ENCODE measurements around the gene CCDC93.

Gene CCDC93

DNA sequence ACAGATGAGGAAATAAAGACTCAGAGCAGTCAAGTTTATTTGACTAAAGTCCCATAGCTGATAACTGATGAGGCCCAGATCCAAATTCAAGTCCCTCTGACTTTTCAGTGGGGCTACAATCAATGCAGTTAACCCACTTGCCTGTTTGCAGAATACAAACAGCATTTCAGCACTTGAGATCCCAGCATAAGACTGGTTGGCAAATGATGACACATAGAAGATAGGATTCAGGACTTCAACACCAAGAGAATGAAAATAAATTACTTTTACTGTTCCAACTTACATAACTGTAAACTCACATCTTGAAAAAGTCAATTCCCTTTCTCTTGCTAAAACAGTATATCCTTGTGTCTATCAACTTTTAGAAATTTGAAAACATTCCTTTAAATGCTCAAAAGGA lies 61.2 kb downstream of the CCDC93 start:
- H3K4me3 ChIP-seq (ENCODE audit: low read depth, low read length): no peak overlapping the region
- no peaks in the 10 kb centered on the region for H3K27me3 ChIP-seq (ENCODE audit: control insufficient read depth, insufficient read depth, low read length)
- no peak overlapping the region for H3K27ac ChIP-seq (ENCODE audit: low read depth, low read length)
- no peaks in the 10 kb centered on the region for H3K4me1 ChIP-seq (ENCODE audit: control insufficient read depth, insufficient read depth, low read length)
- H3K36me3 ChIP-seq (ENCODE audit: control insufficient read depth, insufficient read depth, low read length): peaks cover 78% of the 10 kb centered on the region
- H3K9ac ChIP-seq (ENCODE audit: low read depth, low read length): no peak overlapping the region
- H3K9me3 ChIP-seq (ENCODE audit: control insufficient read depth, insufficient read depth, low read length): no peaks in the 10 kb centered on the region

DNA sequence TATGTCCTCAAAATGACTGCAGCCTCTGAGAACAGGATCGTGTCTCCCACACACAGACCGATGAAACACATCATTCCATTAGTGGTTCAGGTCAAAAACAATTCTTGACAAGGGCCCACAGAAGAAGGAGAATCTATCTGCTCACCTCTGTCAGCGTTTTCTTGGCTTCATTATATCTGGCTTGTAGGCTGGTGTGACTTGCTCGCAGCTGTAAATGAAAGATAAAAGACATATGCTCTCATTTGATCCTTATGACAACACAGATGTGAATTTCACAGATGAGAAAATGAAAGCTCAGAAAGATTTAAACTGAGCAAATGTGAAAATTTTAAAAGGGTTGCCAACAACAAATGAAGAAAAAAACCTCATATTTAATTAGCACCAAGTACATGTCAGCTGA lies 61.6 kb downstream of the CCDC93 start:
- Histone ChIP-seq H3K4me1 (ENCODE audit: control insufficient read depth, insufficient read depth, low read length) (no peaks in the 10 kb centered on the region), H3K27ac (ENCODE audit: low read depth, low read length) (no peak overlapping the region), H3K4me3 (ENCODE audit: low read depth, low read length) (no peak overlapping the region), H3K9ac (ENCODE audit: low read depth, low read length) (no peak overlapping the region), H3K9me3 (ENCODE audit: control insufficient read depth, insufficient read depth, low read length) (no peaks in the 10 kb centered on the region), H3K27me3 (ENCODE audit: control insufficient read depth, insufficient read depth, low read length) (no peaks in the 10 kb centered on the region), H3K36me3 (ENCODE audit: control insufficient read depth, insufficient read depth, low read length) (peaks cover 76% of the 10 kb centered on the region)

DNA sequence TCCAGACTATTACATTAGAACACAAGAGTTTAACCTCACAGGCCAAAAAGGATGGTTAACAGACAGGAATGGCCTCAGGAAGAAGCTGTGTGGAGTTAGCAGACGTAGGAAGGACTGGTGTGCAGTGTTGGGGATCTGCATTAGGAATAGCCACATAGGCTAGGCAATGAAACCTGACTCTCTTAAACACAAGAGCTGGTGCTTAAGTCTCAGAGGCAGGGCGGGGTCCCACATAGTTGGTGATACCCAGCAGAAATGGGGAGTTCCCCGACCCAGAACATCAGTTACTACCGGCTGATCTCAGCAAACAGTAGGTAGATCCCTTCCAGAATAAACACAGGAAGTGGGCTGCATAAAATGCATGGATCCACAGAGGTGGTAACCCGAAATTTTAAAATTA lies 64.1 kb downstream of the CCDC93 start:
- H3K27ac ChIP-seq (ENCODE audit: low read depth, low read length): no peak overlapping the region
- H3K27me3 ChIP-seq (ENCODE audit: control insufficient read depth, insufficient read depth, low read length): no peaks in the 10 kb centered on the region
- H3K9me3 ChIP-seq (ENCODE audit: control insufficient read depth, insufficient read depth, low read length): no peaks in the 10 kb centered on the region
- H3K36me3 ChIP-seq (ENCODE audit: control insufficient read depth, insufficient read depth, low read length): peaks cover 85% of the 10 kb centered on the region
- H3K4me1 ChIP-seq (ENCODE audit: control insufficient read depth, insufficient read depth, low read length): no peaks in the 10 kb centered on the region
- H3K9ac ChIP-seq (ENCODE audit: low read depth, low read length): no peak overlapping the region
- H3K4me3 ChIP-seq (ENCODE audit: low read depth, low read length): no peak overlapping the region

- H3K9ac ChIP-seq (ENCODE audit: low read depth, low read length): no peak overlapping the region
- H3K9me3 ChIP-seq (ENCODE audit: control insufficient read depth, insufficient read depth, low read length): no peaks in the 10 kb centered on the region
- H3K4me1 ChIP-seq (ENCODE audit: control insufficient read depth, insufficient read depth, low read length): no peaks in the 10 kb centered on the region
- H3K27me3 ChIP-seq (ENCODE audit: control insufficient read depth, insufficient read depth, low read length): no peaks in the 10 kb centered on the region
- H3K4me3 ChIP-seq (ENCODE audit: low read depth, low read length): no peak overlapping the region
- H3K27ac ChIP-seq (ENCODE audit: low read depth, low read length): no peak overlapping the region
- peaks cover 87% of the 10 kb centered on the region for H3K36me3 ChIP-seq (ENCODE audit: control insufficient read depth, insufficient read depth, low read length)
These were observed 65.3 kb downstream of the CCDC93 start for GRCh38 chr2:117948615-117949014.

DNA sequence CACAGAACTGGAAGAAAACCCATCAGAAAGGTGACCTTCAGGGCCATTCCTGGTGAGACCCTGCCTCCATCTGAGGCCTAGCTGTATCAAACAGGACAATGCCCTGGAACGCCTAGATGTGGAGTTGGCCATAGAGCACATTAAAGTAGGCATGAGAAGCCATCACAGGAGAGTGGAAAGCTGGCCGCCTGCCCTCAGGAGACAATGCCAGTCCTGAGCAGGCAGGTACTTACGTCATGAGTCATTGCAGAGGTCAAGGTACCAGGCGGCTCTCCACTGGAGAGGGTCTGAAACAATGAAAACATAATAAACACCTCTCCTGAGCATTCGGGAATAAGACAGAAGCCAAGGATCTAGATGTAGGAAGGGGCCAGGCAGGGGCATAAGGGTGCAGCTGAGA lies 68.6 kb downstream of the CCDC93 start:
- no peaks in the 10 kb centered on the region for H3K9me3 ChIP-seq (ENCODE audit: control insufficient read depth, insufficient read depth, low read length)
- H3K4me1 ChIP-seq (ENCODE audit: control insufficient read depth, insufficient read depth, low read length): no peaks in the 10 kb centered on the region
- no peak overlapping the region for H3K4me3 ChIP-seq (ENCODE audit: low read depth, low read length)
- no peak overlapping the region for H3K27ac ChIP-seq (ENCODE audit: low read depth, low read length)
- H3K9ac ChIP-seq (ENCODE audit: low read depth, low read length): no peak overlapping the region
- no peaks in the 10 kb centered on the region for H3K27me3 ChIP-seq (ENCODE audit: control insufficient read depth, insufficient read depth, low read length)
- H3K36me3 ChIP-seq (ENCODE audit: control insufficient read depth, insufficient read depth, low read length): peaks cover 81% of the 10 kb centered on the region

DNA sequence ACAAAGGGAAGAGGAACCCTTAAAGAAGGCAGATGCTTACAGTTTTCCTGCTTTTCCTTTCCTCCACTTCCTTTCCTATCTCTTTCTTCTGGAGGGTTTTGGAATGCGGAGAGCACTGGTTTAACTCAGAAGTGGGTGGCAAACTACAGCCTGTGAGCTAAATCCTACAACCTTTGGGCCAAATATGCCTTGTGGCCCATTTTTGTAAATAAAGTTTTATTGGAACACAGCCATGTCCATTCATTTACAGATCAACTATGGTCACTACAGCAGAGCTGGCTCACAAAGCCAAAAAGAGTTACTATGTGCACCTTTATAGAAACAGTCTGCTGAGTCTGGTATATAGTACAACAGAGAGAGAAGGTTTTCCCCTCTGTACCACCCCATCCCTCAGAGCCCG lies 69.1 kb downstream of the CCDC93 start:
- Histone ChIP-seq H3K9me3 (ENCODE audit: control insufficient read depth, insufficient read depth, low read length) (no peaks in the 10 kb centered on the region), H3K36me3 (ENCODE audit: control insufficient read depth, insufficient read depth, low read length) (peaks cover 82% of the 10 kb centered on the region)

DNA sequence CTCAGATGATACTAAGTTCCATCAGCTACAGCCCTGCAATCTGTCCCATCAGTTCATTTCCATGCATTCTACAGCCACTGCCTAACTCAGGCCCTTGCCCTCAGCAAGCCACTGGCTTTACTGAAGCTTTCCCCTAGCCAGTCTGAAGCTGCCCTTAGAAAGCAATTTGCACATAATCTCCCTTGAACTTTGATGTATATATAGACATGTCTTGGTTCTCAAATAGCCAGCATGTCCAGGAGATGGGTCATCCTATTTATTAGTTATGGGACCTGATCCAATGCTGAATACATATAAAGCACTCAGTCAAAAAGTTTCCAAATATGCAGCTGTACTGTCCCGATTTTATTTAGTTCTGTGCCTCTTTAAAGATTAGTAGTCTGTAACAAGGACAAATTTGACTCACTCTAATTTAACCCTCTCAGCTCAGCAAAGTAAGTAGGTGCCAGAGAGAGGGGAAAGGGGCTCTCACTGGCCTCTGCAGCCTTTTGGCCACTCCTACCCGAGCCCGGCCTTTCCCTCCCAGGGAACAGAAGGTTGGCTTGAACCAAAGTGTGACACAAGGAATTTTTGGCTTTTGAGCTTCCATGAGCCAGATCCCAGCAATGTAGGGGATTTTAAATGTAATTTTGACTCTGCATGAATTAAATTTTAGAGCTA lies 70.7 kb downstream of the CCDC93 start:
- no peak overlapping the region for H3K9ac ChIP-seq (ENCODE audit: low read depth, low read length)
- H3K9me3 ChIP-seq (ENCODE audit: control insufficient read depth, insufficient read depth, low read length): no peaks in the 10 kb centered on the region
- peaks cover 79% of the 10 kb centered on the region for H3K36me3 ChIP-seq (ENCODE audit: control insufficient read depth, insufficient read depth, low read length)
- no peaks in the 10 kb centered on the region for H3K4me1 ChIP-seq (ENCODE audit: control insufficient read depth, insufficient read depth, low read length)
- no peaks in the 10 kb centered on the region for H3K27me3 ChIP-seq (ENCODE audit: control insufficient read depth, insufficient read depth, low read length)
- no peak overlapping the region for H3K27ac ChIP-seq (ENCODE audit: low read depth, low read length)
- no peak overlapping the region for H3K4me3 ChIP-seq (ENCODE audit: low read depth, low read length)

More for the DNA sequence above, 69.1 kb downstream of the CCDC93 start:
- H3K27ac ChIP-seq (ENCODE audit: low read depth, low read length): no peak overlapping the region
- no peak overlapping the region for H3K4me3 ChIP-seq (ENCODE audit: low read depth, low read length)
- H3K4me1 ChIP-seq (ENCODE audit: control insufficient read depth, insufficient read depth, low read length): no peaks in the 10 kb centered on the region
- no peak overlapping the region for H3K9ac ChIP-seq (ENCODE audit: low read depth, low read length)
- H3K27me3 ChIP-seq (ENCODE audit: control insufficient read depth, insufficient read depth, low read length): no peaks in the 10 kb centered on the region

DNA sequence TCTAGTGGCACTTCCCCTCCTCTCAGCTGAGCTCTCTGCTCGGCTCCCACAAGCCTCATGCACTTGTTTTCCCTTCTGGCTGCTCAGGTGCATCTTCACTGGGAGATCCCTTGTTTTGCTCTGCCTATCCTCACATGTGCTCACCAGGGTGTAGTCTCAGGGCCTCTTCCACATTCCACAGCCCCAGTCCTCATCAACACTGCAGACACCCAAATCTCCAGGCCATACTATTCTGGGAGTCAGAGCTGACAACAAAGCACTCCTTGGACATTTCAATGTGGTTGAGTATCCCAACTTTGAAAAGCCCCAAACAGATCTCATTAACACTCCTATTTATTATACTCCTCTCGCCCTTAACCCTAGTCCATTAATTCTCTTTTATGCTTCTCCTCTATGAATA lies 71.3 kb downstream of the CCDC93 start:
- Histone ChIP-seq H3K9ac (ENCODE audit: low read depth, low read length) (no peak overlapping the region), H3K36me3 (ENCODE audit: control insufficient read depth, insufficient read depth, low read length) (peaks cover 81% of the 10 kb centered on the region), H3K27ac (ENCODE audit: low read depth, low read length) (no peak overlapping the region)

DNA sequence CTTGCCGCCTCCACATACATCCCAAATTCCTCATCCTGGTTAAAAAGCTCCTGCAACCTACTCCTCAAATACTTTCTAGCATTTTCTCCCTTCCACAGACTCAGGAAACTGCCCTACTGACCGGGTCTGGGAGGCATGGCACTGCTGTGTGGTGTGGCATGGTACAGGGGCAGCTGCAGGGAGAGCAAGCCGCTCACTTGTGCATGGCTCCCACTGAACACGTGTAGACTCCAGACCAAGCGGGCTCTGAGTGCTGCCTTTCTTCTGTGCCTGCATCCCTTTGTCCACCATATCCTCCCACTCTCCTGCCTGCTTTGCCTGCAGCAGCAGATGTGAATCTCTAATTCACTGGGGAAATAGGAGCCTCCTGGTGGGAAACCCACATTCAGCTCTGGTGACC lies 72.2 kb downstream of the CCDC93 start:
- Histone ChIP-seq H3K9me3 (ENCODE audit: control insufficient read depth, insufficient read depth, low read length) (no peaks in the 10 kb centered on the region), H3K4me3 (ENCODE audit: low read depth, low read length) (no peak overlapping the region), H3K27me3 (ENCODE audit: control insufficient read depth, insufficient read depth, low read length) (no peaks in the 10 kb centered on the region), H3K4me1 (ENCODE audit: control insufficient read depth, insufficient read depth, low read length) (no peaks in the 10 kb centered on the region), H3K9ac (ENCODE audit: low read depth, low read length) (no peak overlapping the region), H3K27ac (ENCODE audit: low read depth, low read length) (no peak overlapping the region), H3K36me3 (ENCODE audit: control insufficient read depth, insufficient read depth, low read length) (peaks cover 76% of the 10 kb centered on the region)

More for the DNA sequence above, 71.3 kb downstream of the CCDC93 start:
- Histone ChIP-seq H3K4me1 (ENCODE audit: control insufficient read depth, insufficient read depth, low read length) (no peaks in the 10 kb centered on the region), H3K9me3 (ENCODE audit: control insufficient read depth, insufficient read depth, low read length) (no peaks in the 10 kb centered on the region), H3K4me3 (ENCODE audit: low read depth, low read length) (no peak overlapping the region), H3K27me3 (ENCODE audit: control insufficient read depth, insufficient read depth, low read length) (no peaks in the 10 kb centered on the region)

DNA sequence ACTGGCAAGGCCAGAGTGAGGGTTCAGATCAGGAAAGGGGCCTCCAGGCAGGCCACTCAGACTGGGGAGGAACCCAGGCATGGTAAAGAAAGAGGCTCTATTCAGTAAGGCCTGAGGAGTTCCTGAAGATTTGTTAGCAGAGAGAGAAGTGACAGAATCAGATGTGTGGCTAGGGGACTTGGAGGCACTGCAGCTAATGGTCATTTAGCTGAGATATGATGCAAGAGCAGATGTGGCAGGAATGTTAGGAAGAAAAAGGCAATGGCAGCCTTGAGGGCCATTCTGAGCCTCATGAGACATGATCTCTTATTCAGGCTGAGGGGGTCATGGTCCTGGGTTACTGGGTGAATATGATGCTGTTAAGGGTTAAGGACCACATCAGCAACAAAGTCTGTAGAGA lies 73.4 kb downstream of the CCDC93 start:
- no peak overlapping the region for H3K27ac ChIP-seq (ENCODE audit: low read depth, low read length)
- H3K4me3 ChIP-seq (ENCODE audit: low read depth, low read length): no peak overlapping the region
- no peaks in the 10 kb centered on the region for H3K4me1 ChIP-seq (ENCODE audit: control insufficient read depth, insufficient read depth, low read length)
- no peaks in the 10 kb centered on the region for H3K9me3 ChIP-seq (ENCODE audit: control insufficient read depth, insufficient read depth, low read length)
- H3K36me3 ChIP-seq (ENCODE audit: control insufficient read depth, insufficient read depth, low read length): peaks cover 76% of the 10 kb centered on the region
- no peaks in the 10 kb centered on the region for H3K27me3 ChIP-seq (ENCODE audit: control insufficient read depth, insufficient read depth, low read length)
- no peak overlapping the region for H3K9ac ChIP-seq (ENCODE audit: low read depth, low read length)

DNA sequence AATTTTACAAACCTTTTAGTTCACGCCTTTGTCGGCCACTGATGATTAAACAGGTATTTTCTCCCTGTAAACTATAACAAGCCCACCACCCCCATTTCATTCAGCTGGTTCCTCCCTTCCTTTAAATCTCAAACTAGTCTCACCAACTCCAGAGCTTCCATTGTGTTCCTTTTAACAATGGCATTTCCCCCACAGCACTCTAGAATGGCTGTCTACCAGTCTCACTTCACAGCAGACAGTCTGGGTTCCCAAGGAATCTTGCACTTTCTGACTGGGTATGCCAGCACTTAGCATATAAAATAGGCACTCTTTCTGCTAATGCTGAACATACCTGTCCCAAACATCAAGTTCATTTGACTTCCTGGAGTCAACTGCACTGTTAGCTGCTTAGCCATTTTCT lies 75.3 kb downstream of the CCDC93 start:
- no peaks in the 10 kb centered on the region for H3K4me1 ChIP-seq (ENCODE audit: control insufficient read depth, insufficient read depth, low read length)
- no peak overlapping the region for H3K4me3 ChIP-seq (ENCODE audit: low read depth, low read length)
- no peaks in the 10 kb centered on the region for H3K27me3 ChIP-seq (ENCODE audit: control insufficient read depth, insufficient read depth, low read length)
- no peak overlapping the region for H3K9ac ChIP-seq (ENCODE audit: low read depth, low read length)
- no peaks in the 10 kb centered on the region for H3K9me3 ChIP-seq (ENCODE audit: control insufficient read depth, insufficient read depth, low read length)
- H3K36me3 ChIP-seq (ENCODE audit: control insufficient read depth, insufficient read depth, low read length): peaks cover 75% of the 10 kb centered on the region
- no peak overlapping the region for H3K27ac ChIP-seq (ENCODE audit: low read depth, low read length)

Data from HUES48 (cell line).